Renal pelvis (tissue), 4 donors: ENCODE results near the gene ARID2. TPM values are rescaled to one million over a fixed set of nuclear protein-coding genes. Genes with fewer than 3 reads are reported as not detected.

Source experiments
- DNase-seq: peaks from one replicate; pipeline ENCODE4 v3.0.0-alpha.2; 2013
- polyA plus RNA-seq, 3 donors: library from polyadenylated mRNA; unstranded; fragments of 120-200 nt; gene quantifications; one replicate each; pipeline ENCODE4 v1.2.1, GENCODE V29; 2013; ENCODE audit not compliant: insufficient read length in 3 of 3

Gene ARID2
- polyA plus RNA-seq, 3 donors = 37.5 to 44.9 (median 37.6) TPM

DNA sequence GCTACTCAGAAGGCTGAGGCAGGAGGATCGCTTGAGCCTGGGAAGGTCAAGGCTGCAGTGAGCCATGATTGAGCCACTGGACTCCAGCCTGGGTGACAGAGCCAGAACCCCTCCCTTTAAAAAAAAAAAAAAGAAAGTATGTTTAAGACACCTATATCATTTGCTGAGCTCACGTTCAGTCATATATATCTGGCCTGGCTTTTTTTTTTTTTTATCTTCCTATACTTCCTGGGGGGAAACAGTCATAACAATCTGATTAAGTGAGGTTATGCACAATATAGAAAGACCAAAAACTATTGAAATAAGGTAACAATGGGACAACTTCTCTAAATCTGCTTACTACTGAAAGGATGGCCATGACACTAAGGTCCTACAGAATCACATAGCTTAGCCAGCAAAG, 9.4 kb upstream of the ARID2 start:
- no peak for DNase-seq

DNA sequence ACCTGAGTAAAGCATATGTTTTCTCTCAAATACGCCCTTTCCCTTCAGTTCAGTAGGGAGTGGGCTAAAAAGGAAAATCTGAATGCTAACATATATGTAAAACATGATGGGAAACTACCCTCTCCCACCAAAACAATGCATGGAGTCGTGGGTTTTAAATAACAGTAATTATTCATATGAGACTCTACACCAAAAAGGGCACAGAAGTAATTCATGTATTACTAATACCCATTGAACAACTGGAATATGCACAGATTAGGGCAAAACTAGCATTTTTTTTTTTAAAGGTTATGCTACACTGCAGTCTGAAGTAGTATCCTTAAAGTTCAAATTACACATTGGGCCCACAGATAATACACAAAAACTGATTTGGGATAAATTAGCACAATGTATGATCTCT, 8.1 kb upstream of the ARID2 start:
- DNase-seq = no peak

DNA sequence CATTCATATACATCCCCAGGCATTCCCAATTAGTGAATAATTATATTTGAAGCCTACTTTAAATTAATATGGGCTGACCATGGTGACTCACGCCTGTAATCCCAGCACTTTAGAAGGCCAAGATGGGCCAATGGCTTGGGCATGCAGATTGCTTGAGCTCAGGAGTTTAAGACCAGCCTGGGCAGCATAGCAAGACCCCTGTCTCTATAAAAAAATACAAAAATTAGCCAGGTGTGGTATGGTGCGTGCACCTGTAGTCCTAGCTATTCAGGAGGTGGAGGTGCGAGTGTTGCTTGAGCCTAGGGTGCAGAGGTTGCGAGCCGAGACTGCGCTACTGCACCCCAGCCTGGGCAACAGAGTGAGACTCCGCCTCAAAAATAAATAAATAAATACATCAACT, 7.6 kb upstream of the ARID2 start:
- DNase-seq = no peak

DNA sequence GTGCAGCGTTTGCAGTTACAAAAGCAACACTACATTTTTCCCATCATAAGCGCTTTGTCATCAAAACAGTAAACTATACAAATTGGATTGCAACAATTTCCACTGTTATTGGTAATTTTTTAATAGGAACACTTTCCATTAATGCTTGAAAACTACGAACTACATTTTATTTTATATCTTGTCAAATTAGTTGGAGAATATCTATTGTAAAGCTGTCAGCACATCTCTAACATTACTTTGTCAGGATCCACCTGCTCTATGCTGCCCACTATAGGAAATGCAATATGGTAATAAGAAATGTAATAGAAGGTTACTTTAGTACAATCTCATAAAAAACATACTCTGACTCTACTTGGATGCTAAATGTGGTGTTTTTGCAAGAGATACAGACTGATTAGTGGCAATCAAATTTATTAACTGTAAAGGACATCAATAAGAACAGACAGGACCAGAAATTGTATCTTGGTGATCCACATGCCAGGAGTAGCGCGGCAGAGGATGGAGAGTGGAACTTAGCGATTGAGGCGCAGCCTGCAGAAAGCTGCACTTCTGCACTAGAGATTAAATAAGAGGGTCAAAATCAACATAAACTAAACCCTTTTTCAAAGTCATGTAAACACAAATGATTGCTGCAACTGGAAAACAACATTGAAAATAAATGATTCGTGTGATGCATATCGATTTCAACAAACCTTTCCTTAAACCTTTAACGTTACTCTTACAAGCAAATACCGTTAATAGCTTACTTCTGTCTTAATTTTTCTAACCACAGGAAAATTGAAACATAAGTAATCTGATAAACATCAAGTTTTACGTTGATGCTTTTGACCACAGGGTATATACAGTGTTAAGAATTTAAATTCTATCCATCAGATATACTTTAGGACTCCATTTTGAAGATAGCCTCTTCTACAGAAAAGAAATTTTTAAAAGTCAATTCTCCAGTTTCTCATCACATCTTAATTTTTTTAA, 3.6 kb upstream of the ARID2 start:
- peak; percentile 62 for DNase-seq

DNA sequence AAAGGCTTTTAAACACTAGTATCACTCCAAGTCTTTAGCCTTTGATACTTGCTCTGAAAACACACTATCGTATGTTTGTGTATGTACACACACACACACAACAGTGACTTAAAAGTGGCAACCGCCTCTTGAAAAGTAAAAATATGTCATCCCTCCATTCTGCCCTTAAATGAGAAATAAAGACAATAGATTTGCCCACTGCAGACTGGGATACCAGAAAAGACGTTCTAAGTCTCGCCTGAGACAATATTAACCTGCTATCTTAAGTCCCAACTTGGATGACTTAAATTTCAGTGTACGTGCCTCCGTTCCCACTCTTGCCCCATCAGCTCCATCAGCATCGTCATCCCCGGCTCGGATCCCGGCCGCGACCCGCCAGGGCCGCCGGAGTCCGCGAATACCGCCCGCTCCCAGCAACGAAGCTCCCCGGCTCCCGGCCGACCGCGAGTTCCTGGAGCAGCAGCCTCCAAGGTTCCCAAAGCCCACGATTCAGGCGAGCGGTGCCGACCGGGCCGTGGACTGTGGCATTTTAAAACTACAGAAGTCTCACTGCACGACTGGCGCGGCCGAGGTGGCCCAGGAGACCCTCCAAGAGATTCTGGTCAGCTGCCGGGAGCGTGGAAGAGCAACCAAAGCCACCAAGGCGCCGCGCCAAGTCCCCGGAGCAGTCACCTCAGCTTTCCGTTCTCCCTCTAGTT, 2.8 kb upstream of the ARID2 start:
- peak; percentile 7 for DNase-seq

DNA sequence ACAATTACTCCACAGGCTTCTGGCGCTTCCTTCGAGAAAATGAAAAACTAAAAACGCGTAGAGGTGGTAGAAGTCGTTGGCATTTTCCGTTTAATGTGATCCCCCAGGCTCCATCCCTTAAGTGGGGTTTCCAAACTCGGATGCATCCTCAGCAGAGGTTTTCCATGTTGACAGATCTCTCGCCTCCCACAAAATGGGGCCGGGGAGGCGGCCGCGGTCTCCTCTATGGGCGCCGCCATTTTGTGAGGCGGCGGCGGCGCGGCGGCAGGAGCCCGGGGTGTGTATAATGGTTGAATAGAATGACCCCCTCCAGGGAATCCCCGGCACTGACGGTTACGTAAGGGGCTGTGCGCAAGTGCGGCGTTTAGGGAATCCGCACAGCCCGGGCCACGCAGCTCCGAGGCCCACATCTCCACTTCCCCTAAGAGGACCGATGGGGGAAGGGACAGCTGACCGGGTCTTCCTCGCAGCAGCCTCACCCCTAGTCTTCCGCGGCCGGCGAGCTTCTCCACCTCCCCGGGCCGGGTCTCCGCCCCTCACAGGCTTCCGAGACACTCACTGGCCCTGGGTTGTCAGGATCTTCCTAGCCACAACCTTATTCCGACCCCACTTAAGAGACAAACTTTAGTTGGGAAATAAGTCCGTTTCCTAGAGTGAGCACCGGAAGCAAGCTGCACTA, 2.1 kb upstream of the ARID2 start:
- peak; percentile 97 for DNase-seq

DNA sequence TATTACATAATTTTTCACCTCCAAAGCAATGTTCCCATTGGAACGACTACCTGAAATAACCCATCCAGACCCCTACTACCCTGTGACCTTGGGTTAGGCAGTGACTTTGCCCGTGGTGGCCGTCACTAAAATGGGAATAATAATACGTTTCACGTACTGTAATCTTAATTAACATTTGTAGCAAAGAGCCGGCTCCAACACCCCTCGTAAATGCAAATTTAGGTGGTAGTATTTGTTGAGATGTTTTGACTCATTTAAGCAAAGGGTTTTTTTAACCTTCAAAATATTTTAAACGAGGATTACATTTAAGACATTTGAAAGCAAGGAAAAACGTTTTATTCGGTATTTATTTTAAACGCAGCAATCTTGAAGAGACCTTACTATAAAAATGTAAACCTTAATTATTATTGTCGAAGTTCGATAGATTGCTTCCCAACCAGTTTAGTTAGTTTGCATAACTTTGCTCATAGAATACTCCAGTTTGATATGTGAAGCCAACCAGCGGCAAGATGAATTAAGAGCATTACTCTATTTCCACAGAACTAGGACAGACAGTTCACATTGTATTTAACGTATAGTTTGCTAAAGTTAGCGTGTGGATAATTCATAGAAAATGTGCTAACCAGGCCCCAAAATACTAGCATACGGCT, 1.4 kb upstream of the ARID2 start:
- DNase-seq = no peak

DNA sequence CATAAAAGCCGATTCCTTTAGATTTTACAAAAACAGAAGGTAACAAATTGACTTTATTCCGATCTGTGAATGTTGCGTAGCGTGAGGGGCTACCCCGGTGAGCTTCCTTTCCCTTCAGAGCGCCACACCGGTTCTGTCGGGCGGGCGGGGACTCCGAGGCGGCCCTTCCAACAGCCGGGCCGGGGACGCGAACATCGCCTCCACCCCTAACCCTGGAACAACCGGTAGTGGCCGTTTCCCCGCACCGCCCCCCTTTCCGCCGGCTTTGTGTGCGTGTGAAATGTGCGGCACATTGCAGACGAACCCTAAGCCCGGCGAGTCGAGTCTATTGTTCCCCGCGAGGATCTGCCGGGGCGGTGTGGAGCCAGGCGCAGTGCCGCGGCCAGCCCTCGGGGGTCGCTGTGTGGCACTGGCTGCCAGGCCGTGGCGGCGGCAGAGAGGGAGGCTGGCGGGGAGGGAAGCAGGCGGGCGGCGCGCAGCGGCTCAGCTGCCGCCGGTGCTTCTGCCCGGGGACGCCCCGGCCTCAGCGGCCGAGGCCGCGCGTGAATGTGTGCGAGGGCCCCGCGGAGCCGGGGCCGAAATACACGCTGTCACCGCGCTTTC, 775 bp upstream of the ARID2 start:
- DNase-seq = peak; percentile 97

DNA sequence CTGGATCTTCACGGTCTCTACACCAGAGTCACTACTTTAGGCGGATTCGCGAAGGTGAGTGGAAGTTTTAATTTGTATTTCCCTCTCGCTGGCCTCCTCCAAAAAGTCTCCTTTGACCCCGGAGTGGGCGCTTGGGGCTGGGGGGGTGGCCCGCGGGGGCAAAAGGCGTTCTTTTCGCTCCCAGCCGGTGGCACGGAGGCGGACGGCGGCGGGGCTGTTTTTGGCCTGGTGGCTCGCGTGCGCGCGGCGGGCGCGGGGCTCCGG, 510 bp downstream of the ARID2 start:
- DNase-seq = no peak

DNA sequence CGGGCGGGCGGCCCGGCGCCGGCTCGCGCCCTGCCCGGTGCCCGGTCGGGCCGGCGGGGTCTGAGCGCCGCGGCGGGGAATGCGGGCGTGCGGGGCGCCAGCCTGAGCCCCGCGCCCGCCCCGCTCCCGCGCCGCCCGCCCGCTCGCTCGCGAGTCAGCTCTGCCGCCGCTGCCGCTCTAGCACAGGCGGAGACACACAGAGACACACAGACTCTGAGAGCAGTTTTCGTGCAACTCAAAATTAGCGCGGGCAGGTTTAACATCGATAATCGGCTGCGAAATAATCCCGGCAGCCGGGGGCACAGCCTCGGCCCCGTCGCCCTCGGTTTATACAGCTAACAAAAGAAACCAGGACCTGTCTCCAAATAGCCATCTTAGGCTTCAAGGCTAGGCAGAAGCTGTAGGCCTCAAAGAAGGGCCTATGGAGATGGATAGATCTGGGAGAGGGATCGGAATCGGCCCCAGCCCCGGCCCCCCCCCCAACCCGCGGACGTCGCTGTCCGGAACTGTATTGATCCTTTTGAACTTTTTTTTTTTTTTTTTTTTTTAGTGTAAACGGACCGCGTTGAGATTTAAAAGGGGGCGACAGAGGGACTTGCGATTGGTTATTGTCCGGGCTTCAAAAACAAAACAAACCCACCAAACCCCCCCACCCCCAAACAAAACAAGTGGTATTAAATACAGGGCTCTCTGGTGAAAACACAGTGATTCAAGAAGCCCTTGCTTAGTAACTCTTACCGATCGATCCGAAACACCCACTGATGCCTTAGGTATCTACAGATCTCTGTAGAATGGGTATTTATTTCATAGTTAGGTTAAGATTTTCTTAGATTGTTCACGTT, 1.1 kb downstream of the ARID2 start:
- DNase-seq = peak; percentile 63

DNA sequence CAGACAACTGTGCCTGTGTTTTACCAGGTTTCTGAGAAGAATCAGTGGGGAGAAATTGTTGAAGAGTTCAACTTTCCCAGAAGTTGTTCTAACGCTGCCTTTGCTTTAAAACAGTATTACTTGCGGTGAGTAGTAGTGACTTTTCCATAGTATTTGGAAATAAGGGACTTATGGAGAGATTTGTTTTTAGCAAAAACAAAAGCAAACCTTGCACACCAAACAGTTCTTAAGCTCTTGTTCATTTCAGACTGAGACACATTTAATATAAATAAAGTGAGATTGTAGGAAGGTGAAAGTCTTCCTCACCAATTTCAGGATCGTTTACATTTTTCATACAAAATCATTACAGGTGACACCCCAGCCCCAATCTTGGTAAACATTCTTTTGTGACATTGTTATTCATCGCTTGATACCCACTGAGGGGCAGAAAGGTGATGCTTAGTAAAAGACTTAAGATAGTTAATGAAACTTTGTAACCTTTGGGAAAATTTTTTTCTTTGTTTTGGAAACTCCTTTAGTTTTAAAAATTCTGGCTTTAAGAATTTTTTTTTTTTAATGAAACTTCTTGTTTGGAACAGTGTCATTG, 1.8 kb downstream of the ARID2 start:
- no peak for DNase-seq

DNA sequence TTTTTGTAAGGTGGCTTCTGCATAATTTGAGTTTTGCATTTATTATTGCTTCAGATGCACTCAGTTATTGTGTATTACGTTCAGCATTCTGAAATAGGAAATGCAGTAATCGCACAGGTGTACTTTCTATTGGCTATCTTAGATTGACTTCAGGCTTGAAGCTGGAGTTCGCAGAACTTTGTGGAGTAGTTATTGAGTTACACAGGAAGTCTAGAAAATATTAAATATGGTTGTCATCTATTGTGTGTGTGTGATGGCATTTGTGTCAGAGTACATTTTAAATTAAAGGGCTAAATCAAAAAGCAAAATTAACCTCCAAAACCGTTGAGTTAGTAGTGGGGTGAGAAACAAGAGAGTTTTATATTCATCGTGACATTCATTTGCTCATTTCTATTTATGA, 2.7 kb downstream of the ARID2 start:
- DNase-seq = peak; percentile 8

DNA sequence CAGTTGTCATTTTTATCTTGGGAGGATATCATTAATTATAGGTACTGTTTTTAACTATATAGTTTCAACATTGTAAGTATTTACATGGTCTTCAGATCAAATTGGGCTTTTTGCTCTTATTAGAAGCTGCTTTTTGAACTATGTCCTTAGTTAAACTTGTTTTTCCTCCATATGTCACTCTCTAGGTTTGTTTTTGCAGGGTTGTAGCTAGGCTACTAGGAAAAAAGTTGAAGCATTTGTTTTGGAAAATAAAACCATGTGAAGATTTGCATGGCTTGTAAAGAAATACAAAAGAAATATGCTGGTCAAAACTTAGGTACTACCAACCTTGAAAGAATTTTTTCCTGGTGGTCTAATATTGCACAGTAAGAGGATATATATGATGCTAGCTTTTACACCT, 3.4 kb downstream of the ARID2 start:
- DNase-seq = peak; percentile 17

DNA sequence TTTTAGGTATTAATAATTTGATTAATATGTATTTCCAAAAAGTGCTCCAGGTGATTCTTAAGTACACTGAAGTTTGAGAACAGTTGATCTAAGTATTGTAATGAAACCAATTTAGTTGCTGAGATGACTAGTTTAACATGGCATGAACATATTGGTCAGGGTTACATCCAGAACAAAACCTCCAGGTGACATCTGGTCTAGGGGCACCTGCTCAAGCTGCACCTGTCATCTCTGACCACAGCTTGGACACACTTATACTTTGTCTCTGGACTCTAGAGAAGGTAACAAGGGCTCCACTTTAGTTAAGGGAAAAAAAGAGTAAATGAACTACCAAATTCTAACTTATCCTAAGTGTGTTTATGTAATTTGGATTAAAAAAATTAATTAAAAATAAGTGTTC, 8.1 kb downstream of the ARID2 start:
- DNase-seq = no peak

DNA sequence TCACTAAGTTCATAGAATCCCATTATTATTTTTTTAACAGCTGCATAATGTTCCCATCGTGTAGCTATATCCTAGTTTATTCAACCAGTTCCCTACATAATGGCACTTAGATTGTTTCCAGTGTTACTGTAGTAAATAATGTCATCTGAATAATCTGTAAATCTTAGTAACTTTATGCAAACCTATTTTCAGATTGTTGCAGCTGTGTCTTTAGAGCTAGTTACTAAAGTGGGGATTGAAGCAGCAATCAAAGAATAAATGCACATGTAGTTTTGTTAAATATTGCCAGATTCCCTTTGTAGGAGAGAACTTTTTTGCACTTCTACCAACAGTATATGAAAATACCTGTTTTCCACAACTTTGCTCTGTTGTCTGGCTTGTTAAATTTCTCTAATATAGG, 13.1 kb downstream of the ARID2 start:
- DNase-seq = no peak

DNA sequence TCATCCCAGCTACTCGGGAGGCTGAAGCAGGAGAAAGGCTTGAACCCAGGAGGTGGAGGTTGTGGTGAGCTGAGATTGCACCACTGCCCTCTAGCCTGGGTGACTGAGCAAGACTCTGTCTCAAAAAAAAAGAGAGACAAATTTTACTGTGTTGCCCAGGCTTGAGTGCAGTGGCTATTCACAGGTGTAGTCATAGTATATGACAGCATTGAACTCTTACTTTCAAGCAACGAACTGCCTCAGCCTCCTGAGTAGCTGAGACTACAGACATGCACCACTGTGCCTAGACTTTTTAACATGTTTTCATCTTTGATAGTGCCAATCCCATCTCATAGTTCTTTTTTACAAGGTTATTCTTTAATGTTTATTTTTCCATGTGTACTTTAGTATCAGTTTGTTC, 13.7 kb downstream of the ARID2 start:
- no peak for DNase-seq

DNA sequence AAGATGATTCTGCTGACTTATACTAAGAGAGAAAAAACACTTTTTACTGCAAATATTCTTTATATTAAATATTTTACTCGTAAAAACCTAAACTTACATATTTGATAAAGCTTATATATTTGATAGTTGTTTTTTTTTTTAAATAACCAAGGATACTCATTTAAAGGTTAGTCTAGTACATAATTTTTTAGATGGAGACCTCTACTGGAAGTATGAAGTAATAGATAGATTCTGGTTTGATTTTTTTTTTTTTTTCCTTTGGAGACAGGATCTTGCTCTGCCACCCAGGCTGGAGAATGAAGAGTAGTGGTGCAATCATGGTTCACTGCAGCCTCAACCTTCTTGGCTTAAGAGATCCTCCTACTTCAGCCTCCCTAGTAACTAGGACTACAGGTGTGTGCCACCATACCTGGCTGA, 16.4 kb downstream of the ARID2 start:
- DNase-seq = no peak

DNA sequence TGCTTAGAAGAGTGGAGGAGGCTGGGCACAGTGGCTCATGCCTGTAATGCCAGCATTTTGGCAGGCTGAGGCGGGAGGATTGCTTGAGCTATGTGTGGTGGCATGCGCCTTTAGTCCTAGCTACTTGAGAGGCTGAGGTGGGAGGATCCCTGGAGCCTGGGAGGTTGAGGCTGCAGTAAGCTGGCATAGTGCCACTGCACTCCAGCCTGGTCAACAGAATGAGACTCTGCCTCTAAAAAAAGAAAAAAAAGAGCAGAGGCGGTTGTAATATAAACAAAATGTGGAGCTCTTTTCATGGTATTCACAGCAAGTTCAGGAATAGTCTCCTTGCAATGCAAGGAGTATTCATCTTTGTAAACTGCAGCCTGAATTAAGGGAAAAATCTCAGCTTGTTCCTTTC, 27.2 kb downstream of the ARID2 start:
- DNase-seq = no peak

DNA sequence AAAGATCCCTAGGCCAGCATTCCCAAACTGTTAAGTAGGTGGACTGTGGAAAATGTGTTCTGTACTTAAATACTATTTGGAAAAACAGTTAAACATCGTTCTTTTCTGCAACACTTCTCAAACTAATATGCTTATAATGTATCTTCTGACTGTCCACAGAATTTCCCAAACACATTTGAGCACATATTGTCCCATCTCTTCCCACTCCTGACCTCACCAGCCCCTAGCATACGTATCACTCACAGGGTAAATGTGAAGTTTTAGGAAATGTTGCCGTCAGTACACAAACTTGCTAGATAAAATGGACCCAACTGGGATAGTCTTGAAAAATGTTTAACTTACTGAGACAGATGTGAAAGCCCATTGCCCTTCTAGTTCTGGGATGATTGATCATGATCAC, 27.7 kb downstream of the ARID2 start:
- DNase-seq = no peak

DNA sequence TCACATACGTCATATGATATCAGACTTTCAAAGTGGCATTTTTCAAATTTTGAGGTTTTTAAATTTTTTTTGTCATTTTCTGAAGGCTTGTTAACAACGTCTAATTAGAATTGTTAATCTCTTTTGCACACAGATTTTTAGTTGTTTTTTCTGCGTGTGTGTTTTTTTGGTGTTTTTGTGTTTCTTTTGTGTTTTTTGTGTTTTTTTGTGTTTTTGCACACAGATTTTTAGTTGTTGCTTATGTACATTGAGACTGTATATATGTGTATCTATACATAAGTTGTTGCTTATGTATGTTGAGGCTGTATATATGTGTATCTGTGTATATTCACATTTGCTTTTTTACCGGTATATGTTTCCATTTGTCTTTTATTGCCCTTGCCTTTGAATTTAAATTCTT, 30.8 kb downstream of the ARID2 start:
- no peak for DNase-seq
